Measurements from ENCODE around the gene EXOC5.

- TF ChIP-seq CTCF (IDR thresholded peaks at IDR 0.05) (no peak), POLR2A (IDR thresholded peaks at IDR 0.05) (no peak)
These were observed 25.4 kb downstream of the EXOC5 start for GRCh38 chr14:57243320-57243719.
